HCT116 (cell line): ENCODE data around the gene SPSB4. TPM values are rescaled to one million over a fixed set of nuclear protein-coding genes. Genes with fewer than 3 reads are reported as not detected.

Source experiments
- ATAC-seq: fragments of 200-7000 bp; cut with Tn5 transposase; 2 replicates; pipeline ENCODE4 v1.9.1; 2020; ENCODE audit warnings: mild to moderate bottlenecking, moderate library complexity
- BruUV-seq: library from RNA; stranded (reverse); fragments of 400-500 nt; replicated peaks from 2 replicates; lab custom pipeline; 2021; lab: Mats Ljungman, UMichigan
- CTCF ChIA-PET: fragments of 300-600 bp; sonication (Branson Sonifier 250); formaldehyde crosslinking; loops from one replicate; lab custom pipeline; 2021; ENCODE audit warnings: antibody characterized with exemption; lab: Charles Lee
- POLR2A ChIA-PET: fragments of 300-600, 350-600 bp; sonication (Branson Sonifier 250); formaldehyde crosslinking; loops from one replicate; lab custom pipeline; 2021; ENCODE audit warnings: antibody characterized with exemption; lab: Charles Lee
- RAD21 ChIA-PET, 2 experiments: fragments of 300-600 bp; sonication (Branson Sonifier 250); formaldehyde crosslinking; loops; one replicate each; lab custom pipeline; 2023; ENCODE audit warnings: low total read pairs in 2 of 2; ENCODE audit not compliant: uncharacterized antibody in 2 of 2, unreplicated experiment in 2 of 2, low non-redundant PET in 1 of 2; lab: Charles Lee
- DNase-seq: peaks from one replicate; pipeline ENCODE4 v3.0.0-alpha.2; 2010; ENCODE audit warnings: low read depth, low spot score
- H2AFZ ChIP-seq: fragments of 200-600 bp; shearing (Covaris generic), sonication (generic); 2 replicates; pipeline ENCODE4 v1.6.1; 2017; ENCODE audit warnings: low read depth, mixed run types, mixed read lengths, antibody characterized with exemption, low read length; ENCODE audit not compliant: poor library complexity, severe bottlenecking
- H3K27ac ChIP-seq: 2 replicates; pipeline ENCODE4 v1.5.1; 2012; ENCODE audit warnings: low read depth, low read length
- H3K27me3 ChIP-seq: fragments of 200-600 bp; sonication (generic); 2 replicates; pipeline ENCODE4 v1.6.1; 2016; ENCODE audit warnings: mixed run types, low read length, mixed read lengths; ENCODE audit not compliant: insufficient read depth
- H3K36me3 ChIP-seq, 2 experiments: fragments of 200-500 bp in 1 of 2; fragments of 200-600 bp in 1 of 2; sonication (Bioruptor generic) in 1 of 2; sonication (generic) in 1 of 2; 2 replicates each; pipeline versions ENCODE4 v1.5.1 to v1.6.1; 2014 to 2016; ENCODE audit warnings: low read length in 2 of 2, inconsistent platforms in 1 of 2, mixed read lengths in 1 of 2, mixed run types in 1 of 2; ENCODE audit not compliant: insufficient read depth in 2 of 2, control insufficient read depth in 1 of 2
- H3K4me1 ChIP-seq, 2 experiments: fragments of 200-600 bp in 1 of 2; sonication (generic) in 1 of 2; 2 replicates each; pipeline versions ENCODE4 v1.5.1 to v1.6.1; 2012 to 2017; ENCODE audit warnings: low read length in 2 of 2, inconsistent platforms in 1 of 2, mild to moderate bottlenecking in 1 of 2, mixed read lengths in 1 of 2, mixed run types in 1 of 2, moderate library complexity in 1 of 2; ENCODE audit not compliant: insufficient read depth in 2 of 2, control insufficient read depth in 1 of 2
- H3K4me2 ChIP-seq: fragments of 200-600 bp; sonication (generic); 2 replicates; pipeline ENCODE4 v1.6.1; 2017; ENCODE audit warnings: mixed run types, low read length, mixed read lengths
- H3K4me3 ChIP-seq, 2 experiments: fragments of 200-600 bp in 1 of 2; sonication (generic) in 1 of 2; replicated peaks in 1 of 2; 2 replicates each; pipeline ENCODE4 v1.5.1; 2011 to 2016; ENCODE audit warnings: low read length in 2 of 2, control low read depth in 1 of 2, low read depth in 1 of 2, mild to moderate bottlenecking in 1 of 2, mixed read lengths in 1 of 2, mixed run types in 1 of 2
- H3K79me2 ChIP-seq: fragments of 200-600 bp; sonication (generic); 2 replicates; pipeline ENCODE4 v1.6.1; 2017; ENCODE audit warnings: mild to moderate bottlenecking, mixed run types, low read length, moderate library complexity, mixed read lengths; ENCODE audit not compliant: insufficient read depth
- H3K9ac ChIP-seq: fragments of 200-600 bp; sonication (generic); 2 replicates; pipeline ENCODE4 v1.6.1; 2016; ENCODE audit warnings: low read length, mixed read lengths
- H3K9me2 ChIP-seq: fragments of 200-600 bp; sonication (generic), shearing (Covaris generic); 2 replicates; pipeline ENCODE4 v1.6.1; 2017; ENCODE audit warnings: mixed run types, mild to moderate bottlenecking, moderate library complexity; ENCODE audit not compliant: insufficient read depth
- H3K9me3 ChIP-seq, 2 experiments: fragments of 200-500 bp in 1 of 2; fragments of 200-600 bp in 1 of 2; sonication (Bioruptor generic) in 1 of 2; sonication (generic) in 1 of 2; 2 replicates each; pipeline ENCODE4 v1.6.1; 2014 to 2017; ENCODE audit warnings: low read length in 2 of 2, mixed read lengths in 2 of 2, inconsistent platforms in 1 of 2, low read depth in 1 of 2, mild to moderate bottlenecking in 1 of 2, mixed run types in 1 of 2, moderate library complexity in 1 of 2; ENCODE audit not compliant: control insufficient read depth in 1 of 2, insufficient read depth in 1 of 2
- H4K20me1 ChIP-seq: fragments of 200-600 bp; sonication (generic), shearing (Covaris generic); 2 replicates; pipeline ENCODE4 v1.6.1; 2017; ENCODE audit warnings: mixed run types, mild to moderate bottlenecking, moderate library complexity; ENCODE audit not compliant: insufficient read depth
- ATF3 ChIP-seq: IDR thresholded peaks from 2 replicates; pipeline ENCODE4 v1.6.1; 2012
- CEBPB ChIP-seq: IDR thresholded peaks from 2 replicates; pipeline ENCODE4 v1.6.1; 2012; ENCODE audit warnings: low read depth
- CTCF ChIP-seq, 3 experiments: fragments of 200-600 bp in 1 of 3; sonication (generic) in 1 of 3; IDR thresholded peaks in 2 of 3; conservative IDR thresholded peaks in 1 of 3; 2 replicates each; pipeline ENCODE4 v1.5.1; 2012 to 2017; ENCODE audit warnings: low read depth in 2 of 3, low read length in 2 of 3, antibody characterized with exemption in 1 of 3, borderline replicate concordance in 1 of 3, control low read depth in 1 of 3, mild to moderate bottlenecking in 1 of 3, mixed read lengths in 1 of 3, mixed run types in 1 of 3, moderate library complexity in 1 of 3; ENCODE audit not compliant: insufficient read depth in 1 of 3
- EGR1 ChIP-seq: IDR thresholded peaks from 2 replicates; pipeline ENCODE4 v1.6.1; 2012; ENCODE audit warnings: low read depth
- EZH2 ChIP-seq: fragments of 200-600 bp; sonication (generic); IDR thresholded peaks from 2 replicates; pipeline ENCODE4 v1.6.1; 2017; ENCODE audit warnings: antibody characterized with exemption, mixed run types
- FOSL1 ChIP-seq: IDR thresholded peaks from 2 replicates; pipeline ENCODE4 v1.6.1; 2012; ENCODE audit warnings: low read depth
- JUND ChIP-seq: IDR thresholded peaks from 2 replicates; pipeline ENCODE4 v1.6.1; 2012
- RAD21 ChIP-seq: IDR thresholded peaks from 2 replicates; pipeline ENCODE4 v1.6.1; 2012; ENCODE audit warnings: low read depth, mild to moderate bottlenecking
- REST ChIP-seq: IDR thresholded peaks from 2 replicates; pipeline ENCODE4 v1.6.1; 2012; ENCODE audit warnings: low read depth
- SIN3A ChIP-seq: IDR thresholded peaks from 2 replicates; pipeline ENCODE4 v1.6.1; 2012; ENCODE audit warnings: low read depth
- SP1 ChIP-seq: IDR thresholded peaks from 2 replicates; pipeline ENCODE4 v1.6.1; 2012; ENCODE audit warnings: low read depth
- TCF7L2 ChIP-seq: IDR thresholded peaks from 2 replicates; pipeline ENCODE4 v1.7.0; 2011; ENCODE audit warnings: borderline replicate concordance, inconsistent platforms; ENCODE audit not compliant: insufficient read depth, insufficient read length; ENCODE audit errors: extremely low read depth
- ZBTB33 ChIP-seq: IDR thresholded peaks from 2 replicates; pipeline ENCODE4 v1.6.1; 2011; ENCODE audit warnings: mild to moderate bottlenecking, low read length, moderate library complexity; ENCODE audit not compliant: insufficient replicate concordance; ENCODE audit errors: extremely low read depth
- intact Hi-C: fragments of 100-400 bp; cut with micrococcal nuclease; formaldehyde crosslinking; loops from 2 replicates; pipeline ENCODE4 v1.10.0; 2022
- total RNA-seq: library from RNA; stranded (reverse); gene quantifications from one replicate; pipeline ENCODE4 v1.2.1, GENCODE V29; 2021; ENCODE audit not compliant: unreplicated experiment

The SPSB4 gene
- total RNA-seq, 1 experiment from 2014 or later: 0.57 TPM

- H3K36me3 ChIP-seq: no peaks in the 10 kb centered on the region
- ChIA-PET RAD21 (no interaction called here), POLR2A (no interaction called here), CTCF (no interaction called here)
- H3K4me1 ChIP-seq: no peaks in the 10 kb centered on the region
- peaks cover 3% of the 10 kb centered on the region; the same call in 1 of the 2 replicates for H3K27me3 ChIP-seq
- intact Hi-C loops: no loop called here
- no peaks in the 10 kb centered on the region for H3K9me3 ChIP-seq
- no peak overlapping the region for H3K9ac ChIP-seq
- no peak overlapping the region for H3K27ac ChIP-seq
- no TSS peak for BruUV-seq
- H3K9me2 ChIP-seq: no peaks in the 10 kb centered on the region
- H3K4me3 ChIP-seq: no peak overlapping the region
- DNase-seq: no peak
- ATAC-seq: no peak
- no peaks in the 10 kb centered on the region for H4K20me1 ChIP-seq
- TF ChIP-seq ZBTB33 (no peak), TCF7L2 (no peak), SIN3A (no peak), REST (no peak), EZH2 (no peak), SP1 (no peak), ATF3 (no peak), CTCF (IDR thresholded peaks at IDR 0.05 in 2 of 3, conservative IDR thresholded peaks at IDR 0.05 in 1 of 3; ENCODE audit: borderline replicate concordance in 1 of 3, insufficient read depth in 1 of 3, low read depth in 2 of 3, low read length in 2 of 3) (no peak), EGR1 (no peak), FOSL1 (no peak), RAD21 (no peak), CEBPB (no peak), JUND (no peak)
- TF ChIP-seq, all 23 proteins: peak for 0
- Histone ChIP-seq H3K4me2 (no peak overlapping the region), H2AFZ (no peak overlapping the region), H3K79me2 (no peaks in the 10 kb centered on the region)
These were observed 116.5 kb downstream of the SPSB4 start for GRCh38 chr3:141167681-141168080.
